ENCODE data around the gene TALDO1.

Gene TALDO1

GRCh38 chr11:788953-789940, 42.0 kb downstream of the TALDO1 start:
- FAIRE-seq, result no peak

- FAIRE-seq, result no peak
Observed at GRCh38 chr11:789943-790342, 42.7 kb downstream of the TALDO1 start, which contains the start of gene CEND1. Gene CEND1 (minus strand): TSS chr11:790090. CDS start chr11:788576, 1,514 bp downstream.

GRCh38 chr11:790721-791564, 43.7 kb downstream of the TALDO1 start:
- FAIRE-seq, result no peak

DNA sequence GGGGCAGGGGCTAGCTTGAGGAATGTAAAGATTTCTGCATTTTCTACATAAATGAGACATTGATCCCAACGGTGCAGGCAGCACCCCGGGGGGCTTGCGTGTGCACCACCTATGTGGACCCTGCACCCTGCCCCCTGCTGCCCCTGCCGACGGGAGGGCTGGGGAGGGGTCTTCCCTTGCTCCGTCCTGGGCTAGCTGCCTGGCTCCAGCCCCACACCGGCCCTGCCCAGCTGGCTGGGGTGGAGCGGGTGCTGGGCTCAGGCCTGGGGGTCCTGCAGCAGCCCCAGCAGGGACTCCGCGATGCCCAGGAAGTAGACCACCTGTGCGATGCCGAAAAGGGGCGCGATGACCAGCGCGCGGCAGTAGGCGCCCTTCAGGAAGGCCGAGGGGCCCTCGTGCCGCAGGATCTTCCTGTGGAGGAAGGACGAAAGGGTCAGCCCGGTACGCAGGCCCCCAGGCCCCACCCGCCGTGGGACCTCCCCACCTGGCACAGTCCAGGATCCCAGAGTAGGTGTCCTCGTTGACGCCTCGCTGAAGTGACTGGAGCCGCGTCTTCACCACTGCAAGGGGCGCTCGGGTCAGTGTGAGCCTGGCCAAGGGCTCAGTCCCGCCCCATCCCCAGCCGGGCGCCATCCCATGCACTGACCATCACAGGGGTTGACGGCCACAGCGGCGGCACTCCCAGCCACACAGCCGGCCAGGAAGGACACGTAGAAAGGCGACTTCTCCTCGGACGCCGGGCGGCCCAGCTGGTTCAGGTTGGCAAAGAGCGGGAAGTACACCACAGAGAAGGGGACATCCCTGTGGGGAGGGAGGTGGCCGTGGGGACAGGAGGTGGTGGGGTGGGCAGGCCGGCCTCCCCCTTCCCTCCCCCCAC, 44.6 kb downstream of the TALDO1 start:
- FAIRE-seq, result no peak

DNA sequence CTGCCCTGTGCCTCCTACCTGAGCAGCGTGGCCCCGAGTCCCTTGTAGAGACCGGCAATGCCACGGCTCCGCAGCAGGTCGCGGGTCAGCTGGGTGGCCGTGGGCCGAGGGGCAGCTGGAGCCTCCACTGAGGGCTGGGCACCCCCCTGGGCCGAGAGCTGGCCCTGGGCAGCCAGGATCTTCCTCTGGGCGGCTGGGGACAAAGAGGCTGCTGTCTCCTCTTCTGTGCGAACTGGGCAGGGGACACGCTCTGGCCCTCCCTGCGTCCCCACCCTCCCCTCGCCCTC, 45.2 kb downstream of the TALDO1 start:
- FAIRE-seq, result no peak

- FAIRE-seq, result no peak
Observed at GRCh38 chr11:792873-793272, 45.6 kb downstream of the TALDO1 start.

GRCh38 chr11:793556-793955, 46.3 kb downstream of the TALDO1 start:
- FAIRE-seq, result no peak

DNA sequence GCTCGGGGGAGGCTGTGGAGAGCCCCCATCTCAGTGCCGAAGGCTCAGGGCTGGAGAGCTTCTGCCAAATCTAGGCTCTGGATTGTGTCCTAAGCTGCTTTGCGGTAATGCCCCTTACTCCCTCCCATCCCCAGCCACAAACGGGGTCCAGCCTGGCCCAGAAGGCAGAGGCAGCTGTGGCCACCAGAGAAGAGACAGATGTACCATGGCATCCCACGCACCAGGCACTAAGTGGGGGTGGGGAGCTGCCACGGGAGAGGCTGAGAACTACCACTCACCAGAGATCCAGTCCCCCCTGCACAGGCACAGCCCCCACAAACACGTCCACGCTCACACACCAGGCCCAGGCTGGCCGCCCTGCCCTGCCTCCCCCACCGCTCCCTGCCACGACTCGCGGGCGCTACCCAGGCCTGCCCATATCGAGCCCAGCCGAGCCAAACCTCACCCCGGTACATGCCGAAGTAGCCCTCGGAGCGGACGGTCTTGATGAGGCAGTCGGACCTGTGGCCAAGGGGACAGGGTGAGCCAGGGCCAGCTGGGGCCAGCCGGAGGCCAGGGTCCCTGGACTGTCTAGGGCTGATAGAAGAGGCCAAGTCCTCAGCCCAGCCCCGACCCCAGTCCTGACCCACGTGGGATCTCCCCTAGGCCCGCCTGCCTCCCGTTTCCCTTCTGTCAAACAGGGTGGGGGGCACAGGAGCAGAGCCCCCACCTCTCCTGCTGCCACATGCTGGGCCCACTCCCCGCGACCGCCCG, 46.9 kb downstream of the TALDO1 start:
- no peak for FAIRE-seq

GRCh38 chr11:794766-795633, 47.7 kb downstream of the TALDO1 start:
- no peak for FAIRE-seq

DNA sequence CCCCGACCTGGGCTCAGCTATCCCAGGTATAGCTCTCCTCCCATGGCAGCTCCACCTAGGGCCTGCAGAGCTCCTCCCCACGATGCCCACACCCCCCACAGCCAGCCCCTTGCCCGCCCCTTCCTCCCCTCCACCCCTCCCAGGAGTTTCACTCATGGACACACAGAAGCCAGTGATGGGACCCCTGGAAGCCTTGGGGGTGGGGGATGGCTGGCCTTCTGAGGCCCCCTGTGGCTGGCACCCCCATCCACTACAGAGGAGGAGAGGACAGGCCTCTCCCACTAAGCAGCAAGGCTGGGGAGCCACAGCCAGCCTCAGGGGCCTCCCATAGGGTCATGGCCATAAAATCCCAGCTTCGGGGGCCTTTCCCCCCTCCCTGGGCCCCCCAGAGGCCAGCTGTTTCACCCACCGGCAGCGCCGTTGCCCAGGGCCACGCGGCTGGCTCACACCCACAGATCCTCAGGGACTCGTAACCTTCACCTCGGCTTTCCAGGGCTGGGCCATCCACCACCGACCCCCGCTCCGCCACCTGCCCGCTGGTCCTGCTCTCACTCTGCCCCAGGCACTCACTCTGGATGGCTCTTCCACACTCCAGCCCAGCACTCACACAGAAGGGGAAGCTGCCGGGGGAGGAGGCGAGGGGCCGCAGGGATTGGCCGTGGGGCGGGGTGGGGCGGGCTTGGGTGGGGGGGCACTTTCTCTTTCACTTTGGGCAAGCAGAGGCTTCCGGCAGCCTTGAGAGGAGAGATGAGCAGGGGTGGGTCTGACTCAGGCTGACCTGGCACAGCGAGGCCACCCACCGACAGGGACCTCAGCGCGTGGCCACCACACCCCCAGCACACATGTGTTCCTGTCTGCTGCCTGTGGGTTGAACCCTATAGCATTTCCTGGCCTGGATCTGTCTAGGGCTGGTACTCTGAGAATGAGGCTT, 48.6 kb downstream of the TALDO1 start:
- no peak for FAIRE-seq

DNA sequence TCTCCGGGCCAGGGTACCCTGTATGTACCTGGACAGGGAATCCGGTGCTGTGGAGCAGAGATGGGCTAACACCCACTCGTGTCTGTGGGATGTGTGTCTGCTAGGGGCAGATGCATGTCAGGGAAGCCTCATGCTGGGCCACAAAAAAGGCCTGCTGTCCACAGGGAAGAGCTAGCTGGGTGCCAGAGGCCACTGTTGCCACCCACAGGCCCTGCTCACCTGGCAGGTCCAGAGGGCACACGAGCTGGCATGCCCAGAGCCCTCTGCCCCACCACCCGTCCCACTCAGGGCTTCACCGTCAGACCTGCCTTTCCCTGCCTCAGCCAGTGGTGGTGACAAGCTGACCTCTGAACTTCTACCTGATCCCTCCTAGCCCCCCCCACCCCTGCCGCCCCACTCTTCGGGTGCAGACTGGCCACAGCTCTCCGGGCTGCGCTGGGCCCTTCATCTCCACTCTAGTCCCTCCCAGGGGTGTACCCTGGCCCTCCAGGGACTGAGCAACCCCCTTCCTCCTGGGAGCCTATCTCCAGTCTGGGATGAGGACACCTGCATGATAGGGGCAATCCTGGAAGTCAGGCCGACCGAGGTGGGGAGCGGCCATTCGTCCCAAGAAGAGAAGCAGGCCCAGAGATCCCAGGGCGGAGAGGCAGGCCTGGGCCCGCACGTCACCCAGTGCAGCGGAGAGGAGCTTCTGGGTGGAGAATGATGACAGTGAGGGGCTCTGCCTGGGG, 49.5 kb downstream of the TALDO1 start:
- no peak for FAIRE-seq

DNA sequence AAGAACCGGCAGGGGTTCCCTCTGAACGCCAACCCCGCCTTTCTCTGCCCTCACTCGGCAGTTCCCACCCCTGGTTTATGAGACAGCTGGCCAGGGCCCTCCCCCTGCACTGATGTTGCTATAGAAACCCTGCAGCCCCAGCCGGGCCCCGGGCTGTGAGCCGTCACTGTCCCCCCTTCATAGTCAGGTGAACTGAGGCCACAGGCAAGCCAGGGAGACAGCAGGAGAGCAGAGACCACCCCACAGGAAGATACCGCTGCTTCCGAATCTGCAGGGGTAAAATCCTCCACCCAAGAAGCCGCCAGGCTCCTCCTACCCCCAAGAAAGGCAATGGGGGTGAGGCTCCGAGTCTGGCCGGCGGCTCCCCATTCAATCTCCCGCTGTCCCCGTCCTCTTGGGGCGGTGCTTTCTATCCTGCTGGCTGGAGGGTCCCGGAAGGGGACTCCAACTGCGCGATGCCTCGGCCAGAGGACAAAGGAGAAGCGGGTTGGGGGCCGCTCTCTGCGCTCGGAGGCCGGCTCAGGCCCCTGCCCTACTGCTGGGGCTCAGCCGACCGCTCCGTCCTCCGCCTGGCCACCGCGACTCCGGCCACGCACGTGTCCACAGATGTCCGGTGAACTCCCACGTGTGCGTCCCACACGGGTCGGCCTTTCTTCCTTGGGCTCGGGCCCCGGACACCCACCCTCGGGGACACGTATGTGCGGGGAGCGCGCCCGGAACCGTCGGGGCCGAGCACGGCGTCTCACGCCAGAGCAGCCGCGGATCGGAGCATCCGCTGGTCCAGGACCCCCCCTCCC, 50.2 kb downstream of the TALDO1 start:
- FAIRE-seq, result no peak

GRCh38 chr11:798093-798713, 50.9 kb downstream of the TALDO1 start, which contains the start of gene SLC25A22:
Gene SLC25A22 (minus strand): TSS chr11:798281. CDS start chr11:795006, 3,275 bp downstream.
- FAIRE-seq, result no peak

DNA sequence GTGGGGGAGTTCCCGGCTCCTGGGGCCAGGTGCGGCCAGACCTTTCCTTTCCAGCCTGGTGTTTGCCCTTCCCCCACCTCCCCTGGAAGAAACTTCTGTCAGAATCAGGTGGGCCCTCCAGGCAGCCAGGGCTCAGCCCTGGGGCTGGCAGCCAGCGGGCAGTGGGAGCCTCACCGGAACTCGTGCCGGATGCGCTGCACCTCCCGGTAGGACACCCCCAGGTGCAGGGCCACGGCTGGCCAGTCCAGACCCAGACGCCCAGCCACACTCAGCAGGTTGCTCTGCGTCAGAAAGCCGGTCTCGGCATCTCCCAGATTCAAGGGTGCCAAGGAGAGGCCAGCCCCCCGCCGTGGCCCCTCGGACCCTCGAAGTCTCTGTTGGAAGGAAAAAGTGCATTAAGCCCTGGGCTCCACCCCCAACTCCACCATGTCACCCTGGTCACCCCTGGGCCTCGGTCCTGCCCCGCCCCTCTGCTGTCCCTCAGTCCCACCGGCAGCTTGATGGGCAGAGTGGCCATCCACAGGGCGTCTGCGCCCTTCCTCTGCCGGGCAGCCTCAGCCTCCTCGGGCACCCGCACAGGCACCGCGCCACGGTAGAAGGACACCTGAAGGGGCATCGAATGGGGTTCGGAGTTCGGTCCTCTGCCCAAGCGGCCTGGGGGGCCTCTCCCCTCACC, 52.5 kb downstream of the TALDO1 start:
- no peak for FAIRE-seq

DNA sequence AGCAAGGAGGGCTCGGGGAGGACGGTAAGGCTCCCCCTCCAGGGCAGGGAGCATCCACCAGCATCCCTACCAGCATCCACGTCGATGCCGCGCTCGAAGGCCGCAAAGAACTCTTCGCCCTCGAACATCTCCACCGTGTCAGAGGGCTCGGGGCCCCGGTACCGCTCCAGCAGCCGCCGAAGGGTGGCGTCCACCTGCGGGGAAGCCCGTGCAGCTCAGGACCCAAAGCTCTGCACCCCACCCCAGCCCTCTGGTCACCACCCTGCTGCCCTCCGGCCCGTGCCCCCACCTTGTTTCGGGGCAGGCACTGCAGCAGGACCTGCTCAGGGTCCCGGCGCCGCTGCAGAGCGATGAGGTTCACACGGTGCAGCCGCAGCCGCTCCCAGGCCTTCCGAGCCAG, 53.2 kb downstream of the TALDO1 start:
- no peak for FAIRE-seq

GRCh38 chr11:801097-801780, 54.0 kb downstream of the TALDO1 start:
- FAIRE-seq, result no peak

Data from TTC549 (cell line).